Ovary (tissue), 9 donors: ENCODE data around the gene F2RL2. TPM values are rescaled to one million over a fixed set of nuclear protein-coding genes. Genes with fewer than 3 reads are reported as not detected.
"Not testable (repeated sequence)": the region's sequence is repeated elsewhere in the genome, so short reads cannot be mapped to it uniquely, and the experiment has no call there.

Experiments
- DNase-seq, 5 donors: peaks; one replicate each; pipeline ENCODE4 v3.0.0-alpha.2; 2019 to 2020
- H3K27ac ChIP-seq, 2 donors: fragments of 200-600 bp; one replicate each; pipeline versions ENCODE4 v1.5.1 to v1.8.0; 2019 to 2022
- H3K27me3 ChIP-seq: fragments of 200-600 bp; one replicate; pipeline ENCODE4 v1.8.0; 2022
- H3K36me3 ChIP-seq: fragments of 200-600 bp; sonication (generic); one replicate; pipeline ENCODE4 v1.5.1; 2019
- H3K4me1 ChIP-seq: one replicate; pipeline ENCODE4 v1.8.1; 2013; ENCODE audit warnings: mild to moderate bottlenecking, moderate library complexity; ENCODE audit not compliant: insufficient read depth
- H3K4me3 ChIP-seq: fragments of 200-600 bp; sonication (generic); one replicate; pipeline ENCODE4 v1.5.1; 2017
- H3K9me3 ChIP-seq, 2 donors: fragments of 200-600 bp in 1 of 2; sonication (generic) in 1 of 2; one replicate each; pipeline versions ENCODE4 v1.5.1 to v1.8.1; 2013 to 2019; ENCODE audit warnings: mild to moderate bottlenecking in 1 of 2, moderate library complexity in 1 of 2
- CTCF ChIP-seq, 3 donors: fragments of 450-650 bp in 2 of 3; fragments of 200-600 bp in 1 of 3; IDR thresholded peaks; one replicate each; pipeline versions ENCODE4 v1.5.1 to v1.8.0; 2016 to 2022; ENCODE audit warnings: antibody characterized with exemption in 3 of 3, mild to moderate bottlenecking in 1 of 3
- EP300 ChIP-seq: sonication (generic); formaldehyde crosslinking; IDR thresholded peaks from one replicate; pipeline ENCODE4 v1.6.1; 2017; ENCODE audit warnings: antibody characterized with exemption
- POLR2A ChIP-seq: fragments of 450-650 bp; IDR thresholded peaks from one replicate; pipeline ENCODE4 v1.6.1; 2017; ENCODE audit warnings: antibody characterized with exemption, mild to moderate bottlenecking, moderate library complexity
- WGBS, 3 donors: extraction: QIAGEN DNeasy Blood & Tissue Kit in 1 of 3; methylation state at CpG; one replicate each; pipeline versions ENCODE4 v1.1.5 to v1.1.7; 2013 to 2017; 5-methylcytosine and 5-hydroxymethylcytosine counted together
- intact Hi-C, 4 donors: fragments of 100-400 bp; cut with DNase I; formaldehyde crosslinking; loops; one replicate each; pipeline versions ENCODE4 v1.11.0 to v1.15.1; 2022 to 2023
- polyA plus RNA-seq, 2 donors: library from polyadenylated mRNA; stranded (reverse); fragments of 200-250 nt in 1 of 2; fragments of 350-450 nt in 1 of 2; fragmentation: Illumina TruSeq in 1 of 2; extraction: RNeasy Lipid Tissue Mini Kit (QIAGEN cat#74804) in 1 of 2; gene quantifications; one replicate each; pipeline ENCODE4 v1.2.3, GENCODE V29; 2013 to 2014
- total RNA-seq, 7 donors: library from RNA; depleted of rRNA in 2 of 7; stranded (reverse); fragments of >200 nt in 2 of 7; fragmentation: NEBNext Ultra II Directional in 3 of 7; extraction: Animal tissue kit (Norgen Biotek cat#: 25700) in 3 of 7; gene quantifications; one replicate each; pipeline versions ENCODE4 v1.1.0 to v1.2.4, GENCODE V29; 2016 to 2023
- donor health status: DM: no; HTN: no; CAD: no; lungs with moderate emphysema.
- donor health status: DM: no; HTN: no; CAD: no.
- donor health status: Bipolar disorder and iron deficiency.
- donor health status: DM: yes; HTN: yes; CAD: no.
- donor health status: DM: no; HTN: no; CAD: no.
- donor health status: DM: yes; HTN: yes; CAD: no.

Gene F2RL2
- total and polyA plus RNA-seq, 9 donors = 0.06 to 0.97 (median 0.15) TPM; not detected in 4

- WGBS, 3 donors = 41 to 50% (median 47%) methylated on average over 2 of the region's 2 CpGs
- Histone ChIP-seq H3K27ac (no peak overlapping the region), H3K36me3 (no peaks in the 10 kb centered on the region), H3K9me3 (no peaks in the 10 kb centered on the region), H3K27me3 (no peaks in the 10 kb centered on the region), H3K4me3 (no peak overlapping the region), H3K4me1 (peaks cover 3% of the 10 kb centered on the region)
- intact Hi-C loops = no loop called here
- no peak for TF ChIP-seq POLR2A
- TF ChIP-seq CTCF (IDR thresholded peaks at IDR 0.05) = no peak
- no peak for TF ChIP-seq EP300
- DNase-seq = no peak
Measured at GRCh38 chr5:76606701-76607100, 16.5 kb downstream of the F2RL2 start.

- H3K9me3 ChIP-seq = no peaks in the 10 kb centered on the region
- H3K27ac ChIP-seq = no peak overlapping the region
- intact Hi-C loops = no loop called here
- peaks cover 3% of the 10 kb centered on the region for H3K4me1 ChIP-seq
- H3K36me3 ChIP-seq = no peaks in the 10 kb centered on the region
- no peak overlapping the region for H3K4me3 ChIP-seq
- DNase-seq = no peak
- no peaks in the 10 kb centered on the region for H3K27me3 ChIP-seq
- WGBS, 3 donors = 59 to 95% (median 67%) methylated on average over 2 of the region's 2 CpGs
- TF ChIP-seq CTCF (IDR thresholded peaks at IDR 0.05) = no peak
- TF ChIP-seq POLR2A = no peak
- TF ChIP-seq EP300 = no peak
Measured at GRCh38 chr5:76604838-76605237, 18.4 kb downstream of the F2RL2 start.

GRCh38 chr5:76603991-76604390 is 19.2 kb downstream of the F2RL2 start:
- intact Hi-C loops, DNase-seq, H3K4me3 ChIP-seq, H3K9me3 ChIP-seq, H3K36me3 ChIP-seq, H3K4me1 ChIP-seq, H3K27ac ChIP-seq, H3K27me3 ChIP-seq: not testable (repeated sequence)
- 11 to 39% (median 20%) methylated on average over 1 of the region's 1 CpG for WGBS, 3 donors

GRCh38 chr5:76602094-76602726 is 21.0 kb downstream of the F2RL2 start:
- Histone ChIP-seq H3K4me1 (no peaks in the 10 kb centered on the region), H3K36me3 (no peaks in the 10 kb centered on the region), H3K27me3 (no peaks in the 10 kb centered on the region), H3K4me3 (no peak overlapping the region), H3K27ac (no peak overlapping the region), H3K9me3 (no peaks in the 10 kb centered on the region)
- WGBS, 3 donors = 69 to 74% (median 71%) methylated on average over 2 of the region's 2 CpGs
- TF ChIP-seq EP300 = no peak
- TF ChIP-seq POLR2A = no peak
- TF ChIP-seq CTCF (IDR thresholded peaks at IDR 0.05) = no peak
- intact Hi-C loops = no loop called here
- no peak for DNase-seq

GRCh38 chr5:76601470-76601869 is 21.7 kb downstream of the F2RL2 start:
- intact Hi-C loops = no loop called here

More at GRCh38 chr5:76601470-76601869, 21.7 kb downstream of the F2RL2 start:
- H3K4me3 ChIP-seq = no peak overlapping the region
- TF ChIP-seq POLR2A (no peak), CTCF (IDR thresholded peaks at IDR 0.05) (peak; percentile 36 to 42 (median 37)), EP300 (no peak)
- 16 to 18% (median 17%) methylated on average over 3 of the region's 3 CpGs for WGBS, 3 donors
- H3K36me3 ChIP-seq = no peaks in the 10 kb centered on the region
- no peaks in the 10 kb centered on the region for H3K27me3 ChIP-seq
- no peak for DNase-seq
- H3K9me3 ChIP-seq = no peaks in the 10 kb centered on the region
- no peak overlapping the region for H3K27ac ChIP-seq
- no peaks in the 10 kb centered on the region for H3K4me1 ChIP-seq
